ENCODE data around the gene KBTBD8. TPM values are rescaled to one million over a fixed set of nuclear protein-coding genes. Genes with fewer than 3 reads are reported as not detected.

Gene KBTBD8
- total and polyA plus RNA-seq, 9 of the 15 experiments (the other 6 are each of a cell fraction or from before 2014, with no cell fraction given): 2.7 to 9.1 (median 5.6) TPM

- TF ChIP-seq MLLT1 (IDR thresholded peaks at IDR 0.05): no peak
- TF ChIP-seq, protein P1, sequence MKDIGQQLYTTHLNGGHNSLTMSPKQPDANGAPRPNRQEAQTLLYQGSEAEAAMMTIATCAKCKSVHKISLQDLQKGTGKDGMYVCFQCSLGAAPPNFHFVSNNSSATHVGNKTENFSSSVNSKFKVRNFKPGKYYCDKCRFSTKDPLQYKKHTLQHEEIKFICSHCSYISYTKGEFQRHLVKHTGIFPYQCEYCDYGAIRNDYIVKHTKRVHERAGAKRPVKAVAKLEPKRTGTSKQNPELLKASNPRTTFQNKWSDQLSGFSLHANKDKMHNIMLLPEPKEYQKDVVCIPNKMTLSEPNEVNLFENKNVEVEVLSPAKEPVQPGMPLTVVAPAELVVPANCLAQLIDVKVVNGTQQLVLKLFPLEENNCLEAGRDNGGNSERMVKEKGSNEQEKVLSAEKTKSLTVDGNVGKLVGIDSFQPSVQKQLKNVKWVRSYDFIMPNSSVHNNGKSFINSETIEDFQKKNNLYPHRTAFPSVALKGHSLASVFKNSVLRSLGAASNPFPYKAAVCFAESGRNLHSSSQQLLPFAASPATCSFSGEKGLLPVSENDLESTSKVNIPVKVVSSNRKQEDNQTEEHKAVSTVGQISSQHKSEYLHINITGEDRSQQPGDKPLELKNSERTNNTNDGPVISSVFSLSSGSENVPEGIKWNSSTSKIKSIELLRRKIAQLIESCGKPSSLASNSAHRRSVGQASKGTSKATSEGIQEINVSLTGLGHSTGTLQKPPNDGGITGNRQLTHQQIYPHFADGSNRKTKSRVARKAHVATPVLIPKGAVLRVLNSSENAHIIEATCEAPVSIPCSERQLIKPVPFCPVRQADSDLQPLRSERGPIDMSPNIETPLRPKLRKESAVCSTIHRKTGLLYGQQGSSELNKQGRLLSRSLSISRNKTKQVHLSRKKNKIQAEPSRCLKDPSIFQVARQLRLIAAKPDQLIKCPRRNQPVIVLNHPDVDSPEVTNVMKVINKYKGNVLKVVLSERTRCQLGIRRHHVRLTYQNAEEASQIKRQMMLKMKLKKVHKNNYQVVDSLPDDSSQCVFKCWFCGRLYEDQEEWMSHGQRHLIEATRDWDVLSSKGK (CRISPR knock-in tag; IDR thresholded peaks at IDR 0.05): no peak
- no peak for TF ChIP-seq TCF7L2 (IDR thresholded peaks at IDR 0.05; ENCODE audit: low read depth, low read length)
- no peak for TF ChIP-seq E2F5 (CRISPR knock-in tag; IDR thresholded peaks at IDR 0.05)
- no peak for TF ChIP-seq BRF2 (IDR thresholded peaks at IDR 0.05; ENCODE audit: borderline replicate concordance, insufficient read depth, insufficient read length)
- TF ChIP-seq HMG20A (CRISPR knock-in tag; conservative IDR thresholded peaks at IDR 0.05): no peak
- TF ChIP-seq E2F3 (CRISPR knock-in tag; IDR thresholded peaks at IDR 0.05): no peak
- no peak for TF ChIP-seq TBP (optimal IDR thresholded peaks at IDR 0.05; ENCODE audit: low read depth, low read length)
- TF ChIP-seq, protein P2, sequence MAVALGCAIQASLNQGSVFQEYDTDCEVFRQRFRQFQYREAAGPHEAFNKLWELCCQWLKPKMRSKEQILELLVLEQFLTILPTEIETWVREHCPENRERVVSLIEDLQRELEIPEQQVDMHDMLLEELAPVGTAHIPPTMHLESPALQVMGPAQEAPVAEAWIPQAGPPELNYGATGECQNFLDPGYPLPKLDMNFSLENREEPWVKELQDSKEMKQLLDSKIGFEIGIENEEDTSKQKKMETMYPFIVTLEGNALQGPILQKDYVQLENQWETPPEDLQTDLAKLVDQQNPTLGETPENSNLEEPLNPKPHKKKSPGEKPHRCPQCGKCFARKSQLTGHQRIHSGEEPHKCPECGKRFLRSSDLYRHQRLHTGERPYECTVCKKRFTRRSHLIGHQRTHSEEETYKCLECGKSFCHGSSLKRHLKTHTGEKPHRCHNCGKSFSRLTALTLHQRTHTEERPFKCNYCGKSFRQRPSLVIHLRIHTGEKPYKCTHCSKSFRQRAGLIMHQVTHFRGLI (CRISPR knock-in tag; IDR thresholded peaks at IDR 0.05): no peak
- no peak for TF ChIP-seq E2F4 (CRISPR knock-in tag; IDR thresholded peaks at IDR 0.05; ENCODE audit: low read depth)
- no peak for TF ChIP-seq PRDM10 (IDR thresholded peaks at IDR 0.05; ENCODE audit: partially characterized antibody)
Observed at GRCh38 chr3:66957367-66957766, 40.7 kb upstream of the KBTBD8 start (continued).
